ENCODE measurements around the gene F12. TPM values are rescaled to one million over a fixed set of nuclear protein-coding genes. Genes with fewer than 3 reads are reported as not detected.

The F12 gene
- total RNA-seq, 1 experiment from 2014 or later, result 30.0 TPM

GRCh38 chr5:177362292-177362609 is 47.1 kb downstream of the F12 start:
- Histone ChIP-seq H2AFZ (ENCODE audit: low read depth, low read length, poor library complexity, severe bottlenecking) (no peak overlapping the region), H3K4me1 (ENCODE audit: control insufficient read depth in 1 of 2, insufficient read depth in 2 of 2, low read length in 2 of 2) (peaks cover 12 to 33% of the 10 kb centered on the region in 2 experiments; a peak in 3 of 4 replicates), H3K79me2 (ENCODE audit: insufficient read depth, low read length) (no peaks in the 10 kb centered on the region), H3K9me2 (ENCODE audit: insufficient read depth) (no peaks in the 10 kb centered on the region), H3K27ac (ENCODE audit: low read depth, low read length) (no peak overlapping the region), H3K27me3 (ENCODE audit: insufficient read depth, low read length) (no peaks in the 10 kb centered on the region), H3K9ac (ENCODE audit: low read length) (peak overlapping the region; percentile 63), H3K9me3 (ENCODE audit: control insufficient read depth in 1 of 2, insufficient read depth in 1 of 2, low read depth in 1 of 2, low read length in 2 of 2) (no peaks in the 10 kb centered on the region), H3K4me3 (replicated peaks in 1 of 2; ENCODE audit: low read depth in 1 of 2, low read length in 2 of 2) (no peak overlapping the region; a peak in 1 of 4 replicates), H3K36me3 (ENCODE audit: control insufficient read depth in 1 of 2, insufficient read depth in 2 of 2, low read length in 2 of 2) (no peaks in the 10 kb centered on the region), H4K20me1 (ENCODE audit: insufficient read depth) (no peaks in the 10 kb centered on the region), H3K4me2 (ENCODE audit: low read length) (peak overlapping the region; percentile 92)
- ChIA-PET RAD21 (ENCODE audit: low non-redundant PET in 1 of 2, low total read pairs in 2 of 2, uncharacterized antibody in 2 of 2, unreplicated experiment in 2 of 2) (no interaction called here), CTCF (interaction anchor here (1.9 kb wide), 1 partner anchor 8 kb away, joined by 10 read pairs; no protein-coding TSS in a partner anchor), POLR2A (no interaction called here)
- intact Hi-C loops (cut with micrococcal nuclease), result no loop called here
- ATAC-seq, result no peak
- no TSS peak for BruUV-seq (replicated peaks)
- DNase-seq (ENCODE audit: low read depth, low spot score), result no peak
- TF ChIP-seq, protein P1, sequence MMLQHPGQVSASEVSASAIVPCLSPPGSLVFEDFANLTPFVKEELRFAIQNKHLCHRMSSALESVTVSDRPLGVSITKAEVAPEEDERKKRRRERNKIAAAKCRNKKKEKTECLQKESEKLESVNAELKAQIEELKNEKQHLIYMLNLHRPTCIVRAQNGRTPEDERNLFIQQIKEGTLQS (IDR thresholded peaks at IDR 0.05), result no peak
- TF ChIP-seq POLR2AphosphoS5 (IDR thresholded peaks at IDR 0.05; ENCODE audit: low read depth, low read length), result no peak
- TF ChIP-seq EZH2phosphoT487 (IDR thresholded peaks at IDR 0.05; ENCODE audit: borderline replicate concordance), result no peak
- TF ChIP-seq, protein P2, sequence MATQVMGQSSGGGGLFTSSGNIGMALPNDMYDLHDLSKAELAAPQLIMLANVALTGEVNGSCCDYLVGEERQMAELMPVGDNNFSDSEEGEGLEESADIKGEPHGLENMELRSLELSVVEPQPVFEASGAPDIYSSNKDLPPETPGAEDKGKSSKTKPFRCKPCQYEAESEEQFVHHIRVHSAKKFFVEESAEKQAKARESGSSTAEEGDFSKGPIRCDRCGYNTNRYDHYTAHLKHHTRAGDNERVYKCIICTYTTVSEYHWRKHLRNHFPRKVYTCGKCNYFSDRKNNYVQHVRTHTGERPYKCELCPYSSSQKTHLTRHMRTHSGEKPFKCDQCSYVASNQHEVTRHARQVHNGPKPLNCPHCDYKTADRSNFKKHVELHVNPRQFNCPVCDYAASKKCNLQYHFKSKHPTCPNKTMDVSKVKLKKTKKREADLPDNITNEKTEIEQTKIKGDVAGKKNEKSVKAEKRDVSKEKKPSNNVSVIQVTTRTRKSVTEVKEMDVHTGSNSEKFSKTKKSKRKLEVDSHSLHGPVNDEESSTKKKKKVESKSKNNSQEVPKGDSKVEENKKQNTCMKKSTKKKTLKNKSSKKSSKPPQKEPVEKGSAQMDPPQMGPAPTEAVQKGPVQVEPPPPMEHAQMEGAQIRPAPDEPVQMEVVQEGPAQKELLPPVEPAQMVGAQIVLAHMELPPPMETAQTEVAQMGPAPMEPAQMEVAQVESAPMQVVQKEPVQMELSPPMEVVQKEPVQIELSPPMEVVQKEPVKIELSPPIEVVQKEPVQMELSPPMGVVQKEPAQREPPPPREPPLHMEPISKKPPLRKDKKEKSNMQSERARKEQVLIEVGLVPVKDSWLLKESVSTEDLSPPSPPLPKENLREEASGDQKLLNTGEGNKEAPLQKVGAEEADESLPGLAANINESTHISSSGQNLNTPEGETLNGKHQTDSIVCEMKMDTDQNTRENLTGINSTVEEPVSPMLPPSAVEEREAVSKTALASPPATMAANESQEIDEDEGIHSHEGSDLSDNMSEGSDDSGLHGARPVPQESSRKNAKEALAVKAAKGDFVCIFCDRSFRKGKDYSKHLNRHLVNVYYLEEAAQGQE (IDR thresholded peaks at IDR 0.05; ENCODE audit: low read depth), result no peak
- TF ChIP-seq ELF1 (IDR thresholded peaks at IDR 0.05; ENCODE audit: borderline replicate concordance, low read depth), result no peak
- no peak for TF ChIP-seq CEBPB (IDR thresholded peaks at IDR 0.05; ENCODE audit: low read depth)
- no peak for TF ChIP-seq ZFX (IDR thresholded peaks at IDR 0.05)
- no peak for TF ChIP-seq YY1 (IDR thresholded peaks at IDR 0.05; ENCODE audit: extremely low read depth, insufficient replicate concordance, low read depth, low read length)
